ENCODE results near the gene BNC2.

Gene BNC2

DNA sequence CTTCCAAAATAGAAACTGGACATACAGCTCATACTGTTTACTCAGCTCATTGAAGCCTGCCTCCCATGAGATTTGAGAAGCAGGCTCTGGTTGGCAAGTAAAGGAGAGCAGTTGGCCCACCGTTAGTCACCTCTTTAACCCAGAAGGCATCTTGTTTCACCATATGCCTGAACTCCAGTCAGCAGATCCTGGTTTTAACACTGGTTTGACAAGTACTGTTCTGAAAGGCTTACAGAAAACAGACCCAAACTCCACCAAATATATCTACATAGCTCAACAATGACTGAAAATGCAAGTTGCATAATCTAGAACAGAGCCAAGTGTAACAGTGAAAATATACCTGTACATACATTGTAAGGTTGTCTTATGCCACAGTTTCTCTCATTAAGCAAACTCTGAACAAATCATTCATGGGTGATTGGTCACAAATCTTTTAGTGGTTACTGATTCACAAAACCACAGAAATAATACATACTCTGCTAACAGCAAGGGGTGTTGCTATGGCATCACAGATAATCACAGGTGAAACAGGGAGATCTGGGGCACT is 198.8 kb downstream of the BNC2 start:
- H3K36me3 ChIP-seq (ENCODE audit: control insufficient read depth in 1 of 2, insufficient read depth in 2 of 2, low read length in 2 of 2), result no peaks in the 10 kb centered on the region
- H3K4me3 ChIP-seq (ENCODE audit: low read depth in 1 of 2, low read length in 2 of 2), result no peak overlapping the region
- no peak overlapping the region for H3K27ac ChIP-seq (ENCODE audit: low read length)
- no peaks in the 10 kb centered on the region for H3K9me3 ChIP-seq (ENCODE audit: control insufficient read depth in 1 of 2, low read length in 2 of 2)
- no peaks in the 10 kb centered on the region for H3K27me3 ChIP-seq (ENCODE audit: low read depth, low read length)
- H3K4me1 ChIP-seq (ENCODE audit: control insufficient read depth in 1 of 2, insufficient read depth in 2 of 2, low read length in 2 of 2), result peaks cover 0 to 13% of the 10 kb centered on the region in 2 donors

DNA sequence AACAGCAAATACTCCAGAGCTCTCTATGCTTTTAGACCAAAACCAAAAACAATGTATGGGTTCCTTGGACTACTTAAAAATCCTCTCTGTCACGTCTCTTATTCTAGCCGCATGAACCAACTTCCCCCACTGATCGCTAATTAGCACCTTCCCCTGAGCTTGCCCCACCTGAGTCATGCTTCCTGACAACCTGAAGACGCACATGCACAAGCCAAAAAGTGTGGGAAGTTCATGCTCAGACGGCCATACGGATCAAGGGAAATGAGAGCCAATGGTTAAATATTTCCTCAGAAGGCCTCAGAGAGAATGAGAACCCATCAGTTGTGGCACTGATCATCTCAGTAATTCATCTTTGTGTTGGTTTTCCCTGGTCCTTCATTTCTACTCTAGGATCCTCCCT is 199.7 kb downstream of the BNC2 start:
- H3K9me3 ChIP-seq (ENCODE audit: control insufficient read depth in 1 of 2, low read length in 2 of 2), result no peaks in the 10 kb centered on the region
- no peak overlapping the region for H3K4me3 ChIP-seq (ENCODE audit: low read depth in 1 of 2, low read length in 2 of 2)
- H3K36me3 ChIP-seq (ENCODE audit: control insufficient read depth in 1 of 2, insufficient read depth in 2 of 2, low read length in 2 of 2), result no peaks in the 10 kb centered on the region
- peaks cover 0 to 13% of the 10 kb centered on the region in 2 donors for H3K4me1 ChIP-seq (ENCODE audit: control insufficient read depth in 1 of 2, insufficient read depth in 2 of 2, low read length in 2 of 2)
- no peaks in the 10 kb centered on the region for H3K27me3 ChIP-seq (ENCODE audit: low read depth, low read length)
- no peak overlapping the region for H3K27ac ChIP-seq (ENCODE audit: low read length)

- no peaks in the 10 kb centered on the region for H3K36me3 ChIP-seq (ENCODE audit: control insufficient read depth in 1 of 2, insufficient read depth in 2 of 2, low read length in 2 of 2)
- H3K4me3 ChIP-seq (ENCODE audit: low read depth in 1 of 2, low read length in 2 of 2), result no peak overlapping the region
- H3K27me3 ChIP-seq (ENCODE audit: low read depth, low read length), result no peaks in the 10 kb centered on the region
Measured at GRCh38 chr9:16668734-16669295, 201.7 kb downstream of the BNC2 start.

DNA sequence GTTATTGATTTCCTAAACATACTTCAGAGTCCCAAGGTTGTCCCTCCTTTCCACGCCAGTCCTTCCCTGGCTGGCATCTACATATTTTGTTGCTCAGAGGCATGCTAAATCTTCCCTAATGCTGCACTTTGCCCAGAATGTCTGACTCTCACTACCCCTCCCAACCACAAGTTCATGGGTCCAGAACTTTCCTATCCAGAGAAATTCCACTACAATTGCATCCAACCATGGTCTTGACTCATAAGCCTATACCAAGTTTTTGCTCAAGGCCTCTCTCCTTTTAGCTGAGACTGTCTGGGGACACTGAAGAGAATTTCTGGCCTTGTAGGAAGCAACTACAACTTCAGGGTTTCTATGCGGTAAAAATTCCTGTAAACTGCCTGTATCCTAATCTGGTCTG is 206.3 kb downstream of the BNC2 start:
- Histone ChIP-seq H3K4me3 (ENCODE audit: low read depth in 1 of 2, low read length in 2 of 2) (no peak overlapping the region), H3K9me3 (ENCODE audit: control insufficient read depth in 1 of 2, low read length in 2 of 2) (no peaks in the 10 kb centered on the region), H3K4me1 (ENCODE audit: control insufficient read depth in 1 of 2, insufficient read depth in 2 of 2, low read length in 2 of 2) (no peaks in the 10 kb centered on the region), H3K27me3 (ENCODE audit: low read depth, low read length) (no peaks in the 10 kb centered on the region), H3K27ac (ENCODE audit: low read length) (no peak overlapping the region), H3K36me3 (ENCODE audit: control insufficient read depth in 1 of 2, insufficient read depth in 2 of 2, low read length in 2 of 2) (no peaks in the 10 kb centered on the region)

More at GRCh38 chr9:16668734-16669295, 201.7 kb downstream of the BNC2 start:
- Histone ChIP-seq H3K27ac (ENCODE audit: low read length) (no peak overlapping the region), H3K9me3 (ENCODE audit: control insufficient read depth in 1 of 2, low read length in 2 of 2) (no peaks in the 10 kb centered on the region), H3K4me1 (ENCODE audit: control insufficient read depth in 1 of 2, insufficient read depth in 2 of 2, low read length in 2 of 2) (peaks cover 0 to 13% of the 10 kb centered on the region in 2 donors)

- no peaks in the 10 kb centered on the region for H3K36me3 ChIP-seq (ENCODE audit: control insufficient read depth in 1 of 2, insufficient read depth in 2 of 2, low read length in 2 of 2)
- H3K27ac ChIP-seq (ENCODE audit: low read length), result no peak overlapping the region
- H3K4me1 ChIP-seq (ENCODE audit: control insufficient read depth in 1 of 2, insufficient read depth in 2 of 2, low read length in 2 of 2), result peaks cover 0 to 9% of the 10 kb centered on the region in 2 donors
- H3K9me3 ChIP-seq (ENCODE audit: control insufficient read depth in 1 of 2, low read length in 2 of 2), result no peaks in the 10 kb centered on the region
- H3K27me3 ChIP-seq (ENCODE audit: low read depth, low read length), result no peaks in the 10 kb centered on the region
- H3K4me3 ChIP-seq (ENCODE audit: low read depth in 1 of 2, low read length in 2 of 2), result no peak overlapping the region
Measured at GRCh38 chr9:16661816-16662215, 208.7 kb downstream of the BNC2 start.

DNA sequence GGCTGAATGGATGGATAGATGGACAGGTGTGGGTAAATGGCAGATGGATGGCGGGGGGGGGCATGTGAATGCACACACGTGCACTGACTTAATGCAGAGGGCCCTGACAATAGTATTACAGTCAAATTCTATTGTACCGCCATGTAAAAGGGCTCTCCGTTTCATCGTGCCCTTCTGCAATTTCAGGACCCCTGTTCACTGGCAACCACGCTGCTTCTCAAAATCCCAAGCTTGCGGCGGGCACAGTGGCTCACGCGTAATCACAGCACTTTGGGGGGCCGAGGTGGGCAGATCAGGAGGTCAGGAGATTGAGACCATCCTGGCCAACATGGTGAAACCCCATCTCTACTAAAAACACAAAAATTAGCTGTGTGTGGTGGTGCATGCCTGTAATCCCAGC is 211.4 kb downstream of the BNC2 start:
- Histone ChIP-seq H3K4me1 (ENCODE audit: control insufficient read depth in 1 of 2, insufficient read depth in 2 of 2, low read length in 2 of 2) (peaks cover 0 to 24% of the 10 kb centered on the region in 2 donors), H3K27ac (ENCODE audit: low read length) (no peak overlapping the region), H3K36me3 (ENCODE audit: control insufficient read depth in 1 of 2, insufficient read depth in 2 of 2, low read length in 2 of 2) (no peaks in the 10 kb centered on the region), H3K27me3 (ENCODE audit: low read depth, low read length) (no peaks in the 10 kb centered on the region), H3K9me3 (ENCODE audit: control insufficient read depth in 1 of 2, low read length in 2 of 2) (no peaks in the 10 kb centered on the region), H3K4me3 (ENCODE audit: low read depth in 1 of 2, low read length in 2 of 2) (no peak overlapping the region)

GRCh38 chr9:16656432-16657169 is 213.9 kb downstream of the BNC2 start:
- H3K27me3 ChIP-seq (ENCODE audit: low read depth, low read length), result no peaks in the 10 kb centered on the region
- H3K9me3 ChIP-seq (ENCODE audit: control insufficient read depth in 1 of 2, low read length in 2 of 2), result no peaks in the 10 kb centered on the region
- H3K4me1 ChIP-seq (ENCODE audit: control insufficient read depth in 1 of 2, insufficient read depth in 2 of 2, low read length in 2 of 2), result peaks cover 0 to 24% of the 10 kb centered on the region in 2 donors
- H3K4me3 ChIP-seq (ENCODE audit: low read depth in 1 of 2, low read length in 2 of 2), result no peak overlapping the region
- no peak overlapping the region for H3K27ac ChIP-seq (ENCODE audit: low read length)
- no peaks in the 10 kb centered on the region for H3K36me3 ChIP-seq (ENCODE audit: control insufficient read depth in 1 of 2, insufficient read depth in 2 of 2, low read length in 2 of 2)

GRCh38 chr9:16654596-16655126 is 215.8 kb downstream of the BNC2 start:
- no peak overlapping the region for H3K27ac ChIP-seq (ENCODE audit: low read length)
- H3K4me3 ChIP-seq (ENCODE audit: low read depth in 1 of 2, low read length in 2 of 2), result no peak overlapping the region
- H3K36me3 ChIP-seq (ENCODE audit: control insufficient read depth in 1 of 2, insufficient read depth in 2 of 2, low read length in 2 of 2), result no peaks in the 10 kb centered on the region
- H3K27me3 ChIP-seq (ENCODE audit: low read depth, low read length), result no peaks in the 10 kb centered on the region
- no peaks in the 10 kb centered on the region for H3K9me3 ChIP-seq (ENCODE audit: control insufficient read depth in 1 of 2, low read length in 2 of 2)
- H3K4me1 ChIP-seq (ENCODE audit: control insufficient read depth in 1 of 2, insufficient read depth in 2 of 2, low read length in 2 of 2), result peaks cover 0 to 24% of the 10 kb centered on the region in 2 donors

DNA sequence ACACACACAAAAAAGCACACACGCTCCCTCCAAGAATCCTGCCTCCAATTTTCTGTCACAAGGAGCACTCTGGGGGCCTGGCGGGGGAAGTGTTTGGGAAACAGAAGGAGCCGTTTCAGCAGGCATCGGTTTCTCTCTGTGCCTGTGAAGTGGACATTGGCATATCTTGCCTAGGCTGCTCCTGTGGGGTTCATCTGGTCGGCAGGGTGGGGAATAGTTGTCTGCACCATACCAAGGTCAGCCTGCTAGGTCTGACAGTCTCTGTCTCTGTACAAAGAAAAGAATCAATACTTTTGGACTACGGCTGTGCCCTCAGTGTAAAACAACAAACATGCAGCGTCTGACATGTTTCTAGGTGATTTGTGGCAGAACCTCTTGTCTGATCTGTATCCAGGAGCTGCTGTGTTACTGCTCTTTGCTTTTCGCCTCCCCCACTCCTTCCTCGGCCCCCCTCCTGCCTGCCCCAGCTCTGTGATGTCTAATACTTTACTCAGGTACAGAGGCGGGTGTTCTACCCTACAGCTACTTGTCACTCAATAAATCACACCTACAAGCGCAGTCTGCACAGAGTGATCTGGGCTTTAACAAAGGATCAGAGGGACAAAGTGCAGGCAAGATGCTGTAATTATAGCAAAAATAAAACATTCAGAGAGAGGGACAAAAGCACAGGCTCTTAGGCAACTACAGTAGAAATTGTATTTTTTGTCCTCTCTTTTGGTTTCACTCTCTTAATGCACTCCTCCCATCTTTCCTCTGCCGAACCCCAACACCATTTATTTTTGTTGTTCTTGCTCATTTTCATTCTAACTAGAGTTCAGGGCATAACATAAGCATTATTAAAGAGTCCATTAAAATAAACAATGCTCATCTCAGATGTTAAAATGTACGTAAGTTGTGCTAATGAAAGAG is 216.7 kb downstream of the BNC2 start:
- Histone ChIP-seq H3K27ac (ENCODE audit: low read length) (peak overlapping the region; percentile 42), H3K9me3 (ENCODE audit: control insufficient read depth in 1 of 2, low read length in 2 of 2) (no peaks in the 10 kb centered on the region), H3K4me3 (ENCODE audit: low read depth in 1 of 2, low read length in 2 of 2) (peak overlapping the region; percentile 22 to 43), H3K36me3 (ENCODE audit: control insufficient read depth in 1 of 2, insufficient read depth in 2 of 2, low read length in 2 of 2) (no peaks in the 10 kb centered on the region), H3K4me1 (ENCODE audit: control insufficient read depth in 1 of 2, insufficient read depth in 2 of 2, low read length in 2 of 2) (peaks cover 0 to 24% of the 10 kb centered on the region in 2 donors), H3K27me3 (ENCODE audit: low read depth, low read length) (no peaks in the 10 kb centered on the region)

DNA sequence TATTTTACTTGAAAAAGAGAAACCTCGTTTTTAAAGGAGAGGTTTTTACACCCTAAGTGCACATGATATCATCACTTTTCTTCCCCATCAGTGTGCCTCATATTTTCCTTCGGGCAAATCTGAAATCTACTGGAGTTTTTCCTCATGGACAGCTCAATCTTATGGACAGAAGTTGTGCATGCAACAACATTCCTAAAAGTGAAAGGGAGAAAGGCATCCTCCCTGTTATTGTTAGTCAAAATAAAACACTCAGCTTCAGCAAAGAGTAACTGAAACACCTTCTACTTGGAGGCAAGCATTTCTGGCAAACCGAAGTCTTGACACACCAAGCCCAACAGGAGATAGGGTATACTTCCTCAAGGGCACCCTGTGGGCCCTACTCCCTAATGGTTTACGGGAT is 217.9 kb downstream of the BNC2 start:
- Histone ChIP-seq H3K36me3 (ENCODE audit: control insufficient read depth in 1 of 2, insufficient read depth in 2 of 2, low read length in 2 of 2) (no peaks in the 10 kb centered on the region), H3K4me1 (ENCODE audit: control insufficient read depth in 1 of 2, insufficient read depth in 2 of 2, low read length in 2 of 2) (peaks cover 0 to 23% of the 10 kb centered on the region in 2 donors), H3K9me3 (ENCODE audit: control insufficient read depth in 1 of 2, low read length in 2 of 2) (no peaks in the 10 kb centered on the region), H3K27me3 (ENCODE audit: low read depth, low read length) (no peaks in the 10 kb centered on the region), H3K4me3 (ENCODE audit: low read depth in 1 of 2, low read length in 2 of 2) (peak overlapping the region in 1 of 2 donors; percentile 26), H3K27ac (ENCODE audit: low read length) (no peak overlapping the region)
